Measurements from ENCODE around the gene ATP6AP2. TPM values are rescaled to one million over a fixed set of nuclear protein-coding genes. Genes with fewer than 3 reads are reported as not detected.
"Not testable (repeated sequence)": the region's sequence is repeated elsewhere in the genome, so short reads cannot be mapped to it uniquely, and the experiment has no call there.

ATP6AP2 gene
- total RNA-seq, 1 donor from 2014 or later: 79.8 TPM

DNA sequence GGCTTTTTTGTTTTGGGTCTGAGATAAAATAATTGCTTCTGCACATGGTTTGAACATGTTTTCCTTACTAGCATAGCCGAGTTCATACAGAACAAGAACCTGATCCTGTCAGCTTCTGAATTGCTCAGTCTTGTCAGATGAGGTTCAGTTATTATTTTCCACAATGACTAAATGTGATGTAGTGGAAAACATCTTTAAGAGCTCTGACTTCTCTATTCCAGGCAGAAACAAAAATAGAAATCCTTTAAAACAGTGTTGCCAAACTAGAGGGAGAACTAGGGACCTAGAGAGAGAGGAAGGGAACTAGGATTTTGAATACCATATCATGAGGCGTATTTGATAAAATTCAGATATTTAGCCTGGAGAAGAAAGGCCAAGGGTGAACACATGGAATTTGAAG lies 2.0 kb downstream of the ATP6AP2 start:
- DNase-seq (ENCODE audit: low spot score, unreplicated experiment): no peak
- TF ChIP-seq, protein P1, sequence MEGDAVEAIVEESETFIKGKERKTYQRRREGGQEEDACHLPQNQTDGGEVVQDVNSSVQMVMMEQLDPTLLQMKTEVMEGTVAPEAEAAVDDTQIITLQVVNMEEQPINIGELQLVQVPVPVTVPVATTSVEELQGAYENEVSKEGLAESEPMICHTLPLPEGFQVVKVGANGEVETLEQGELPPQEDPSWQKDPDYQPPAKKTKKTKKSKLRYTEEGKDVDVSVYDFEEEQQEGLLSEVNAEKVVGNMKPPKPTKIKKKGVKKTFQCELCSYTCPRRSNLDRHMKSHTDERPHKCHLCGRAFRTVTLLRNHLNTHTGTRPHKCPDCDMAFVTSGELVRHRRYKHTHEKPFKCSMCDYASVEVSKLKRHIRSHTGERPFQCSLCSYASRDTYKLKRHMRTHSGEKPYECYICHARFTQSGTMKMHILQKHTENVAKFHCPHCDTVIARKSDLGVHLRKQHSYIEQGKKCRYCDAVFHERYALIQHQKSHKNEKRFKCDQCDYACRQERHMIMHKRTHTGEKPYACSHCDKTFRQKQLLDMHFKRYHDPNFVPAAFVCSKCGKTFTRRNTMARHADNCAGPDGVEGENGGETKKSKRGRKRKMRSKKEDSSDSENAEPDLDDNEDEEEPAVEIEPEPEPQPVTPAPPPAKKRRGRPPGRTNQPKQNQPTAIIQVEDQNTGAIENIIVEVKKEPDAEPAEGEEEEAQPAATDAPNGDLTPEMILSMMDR (IDR thresholded peaks at IDR 0.05; ENCODE audit: unreplicated experiment): no peak
- no peaks in the 10 kb centered on the region for H3K27me3 Mint-ChIP-seq
- no peaks in the 10 kb centered on the region for H3K36me3 Mint-ChIP-seq (ENCODE audit: insufficient read depth)
- peaks cover 6% of the 10 kb centered on the region for H3K4me1 Mint-ChIP-seq (ENCODE audit: low read depth)
- H3K9me3 Mint-ChIP-seq (ENCODE audit: low read depth): peaks cover 14% of the 10 kb centered on the region
- H3K4me3 Mint-ChIP-seq (ENCODE audit: low read depth): peak overlapping the region; percentile 51
- peak overlapping the region; percentile 33 for H3K27ac Mint-ChIP-seq

DNA sequence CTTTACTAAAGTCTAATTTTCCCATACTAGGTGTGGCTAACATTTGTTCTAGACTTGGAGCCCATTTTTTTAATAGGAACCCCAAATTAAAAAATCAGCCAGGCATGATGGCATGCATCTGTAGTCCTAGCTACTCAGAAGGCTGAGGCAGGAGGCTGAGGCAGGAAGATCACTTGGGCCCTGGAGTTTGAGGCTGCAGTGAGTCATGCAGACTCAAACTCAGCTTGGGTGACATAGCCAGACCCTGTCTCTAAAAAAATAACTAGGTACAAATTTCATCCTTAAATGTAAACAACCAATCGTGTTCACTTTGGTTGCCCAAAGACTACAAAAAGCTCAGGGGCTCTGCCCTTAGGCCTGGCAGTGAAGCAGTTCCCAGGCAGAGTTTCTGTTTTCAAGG lies 6.9 kb downstream of the ATP6AP2 start:
- peaks cover 13% of the 10 kb centered on the region for H3K9me3 Mint-ChIP-seq (ENCODE audit: low read depth)
- H3K4me3 Mint-ChIP-seq (ENCODE audit: low read depth); H3K27ac Mint-ChIP-seq; H3K4me1 Mint-ChIP-seq (ENCODE audit: low read depth); DNase-seq (ENCODE audit: low spot score, unreplicated experiment); H3K27me3 Mint-ChIP-seq; H3K36me3 Mint-ChIP-seq (ENCODE audit: insufficient read depth): not testable (repeated sequence)

DNA sequence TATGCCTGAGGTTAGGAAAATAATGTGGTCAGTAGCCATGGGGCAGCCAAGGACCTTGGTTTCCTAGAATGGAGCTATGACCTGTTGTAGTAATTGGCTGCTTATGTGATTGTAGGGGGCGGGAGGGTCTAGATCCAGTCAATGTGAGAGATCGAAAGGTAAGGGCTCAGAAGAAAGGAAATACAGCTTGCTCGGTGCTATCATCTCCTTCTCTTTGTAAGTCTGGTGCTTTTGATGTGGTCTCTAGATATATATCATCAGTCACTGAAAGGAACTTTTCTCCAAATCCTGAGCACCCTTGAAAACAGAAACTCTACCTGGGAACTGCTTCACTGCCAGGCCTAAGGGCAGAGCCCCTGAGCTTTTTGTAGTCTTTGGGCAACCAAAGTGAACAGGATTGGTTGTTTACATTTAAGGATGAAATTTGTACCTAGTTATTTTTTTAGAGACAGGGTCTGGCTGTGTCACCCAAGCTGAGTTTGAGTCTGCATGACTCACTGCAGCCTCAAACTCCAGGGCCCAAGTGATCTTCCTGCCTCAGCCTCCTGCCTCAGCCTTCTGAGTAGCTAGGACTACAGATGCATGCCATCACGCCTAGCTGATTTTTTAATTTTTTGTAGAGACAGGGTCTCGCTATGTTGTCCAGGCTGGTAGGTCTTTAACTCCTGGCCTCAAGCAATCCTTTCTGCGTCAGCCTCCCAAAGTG lies 9.0 kb downstream of the ATP6AP2 start:
- H3K4me3 Mint-ChIP-seq (ENCODE audit: low read depth); H3K27ac Mint-ChIP-seq; H3K4me1 Mint-ChIP-seq (ENCODE audit: low read depth); DNase-seq (ENCODE audit: low spot score, unreplicated experiment); H3K27me3 Mint-ChIP-seq: not testable (repeated sequence)
- H3K36me3 Mint-ChIP-seq (ENCODE audit: insufficient read depth): peaks cover 11% of the 10 kb centered on the region
- H3K9me3 Mint-ChIP-seq (ENCODE audit: low read depth): peaks cover 10% of the 10 kb centered on the region

DNA sequence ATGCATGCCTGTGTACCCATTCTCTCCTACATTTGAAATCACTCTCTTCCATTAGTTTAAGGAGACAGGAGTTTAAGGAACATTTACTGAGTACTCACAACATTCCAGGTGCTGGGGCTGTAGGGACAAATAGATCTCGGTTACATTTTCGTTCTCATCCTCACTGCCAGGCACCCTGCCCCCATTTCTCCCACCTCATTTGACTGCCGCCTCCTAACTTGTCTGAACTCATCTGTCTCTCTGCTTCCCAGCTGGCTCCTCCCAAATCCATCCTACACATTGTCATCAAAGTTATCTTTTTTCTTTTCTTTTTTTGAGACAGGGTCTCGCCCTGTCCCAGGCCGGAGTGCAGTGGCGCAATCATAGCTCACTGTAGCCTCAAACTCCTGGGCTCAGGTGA lies 22.7 kb downstream of the ATP6AP2 start:
- H3K36me3 Mint-ChIP-seq (ENCODE audit: insufficient read depth): peaks cover 14% of the 10 kb centered on the region
- peaks cover 4% of the 10 kb centered on the region for H3K9me3 Mint-ChIP-seq (ENCODE audit: low read depth)
- H3K4me1 Mint-ChIP-seq (ENCODE audit: low read depth): no peaks in the 10 kb centered on the region
- no peaks in the 10 kb centered on the region for H3K27me3 Mint-ChIP-seq
- no peak overlapping the region for H3K27ac Mint-ChIP-seq
- TF ChIP-seq, protein P1 (IDR thresholded peaks at IDR 0.05; ENCODE audit: unreplicated experiment): no peak
- no peak for DNase-seq (ENCODE audit: low spot score, unreplicated experiment)
- no peak overlapping the region for H3K4me3 Mint-ChIP-seq (ENCODE audit: low read depth)

DNA sequence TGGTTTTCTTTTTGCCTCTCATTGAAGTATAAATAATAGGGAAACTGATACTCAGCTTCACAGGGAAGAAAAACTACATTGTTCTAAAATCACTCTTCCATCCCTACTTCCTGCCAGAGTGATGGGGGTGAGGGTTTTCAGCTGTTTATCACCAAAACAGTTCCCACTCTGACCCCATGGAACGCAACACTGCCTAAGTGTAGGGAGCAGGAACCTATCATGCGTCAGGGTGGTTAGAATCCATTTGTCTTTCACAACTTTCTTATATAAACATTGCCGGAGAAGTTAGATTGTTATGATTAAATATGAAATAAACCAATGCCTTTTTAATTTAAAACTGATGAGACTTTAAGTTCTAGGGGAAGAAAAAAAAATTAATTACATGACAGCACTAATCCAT lies 26.6 kb downstream of the ATP6AP2 start:
- Mint-ChIP-seq H3K36me3 (ENCODE audit: insufficient read depth) (no peaks in the 10 kb centered on the region), H3K4me1 (ENCODE audit: low read depth) (no peaks in the 10 kb centered on the region), H3K27ac (no peak overlapping the region), H3K9me3 (ENCODE audit: low read depth) (peaks cover 3% of the 10 kb centered on the region), H3K27me3 (no peaks in the 10 kb centered on the region), H3K4me3 (ENCODE audit: low read depth) (no peak overlapping the region)
- DNase-seq (ENCODE audit: low spot score, unreplicated experiment): no peak
- TF ChIP-seq, protein P1 (IDR thresholded peaks at IDR 0.05; ENCODE audit: unreplicated experiment): no peak

DNA sequence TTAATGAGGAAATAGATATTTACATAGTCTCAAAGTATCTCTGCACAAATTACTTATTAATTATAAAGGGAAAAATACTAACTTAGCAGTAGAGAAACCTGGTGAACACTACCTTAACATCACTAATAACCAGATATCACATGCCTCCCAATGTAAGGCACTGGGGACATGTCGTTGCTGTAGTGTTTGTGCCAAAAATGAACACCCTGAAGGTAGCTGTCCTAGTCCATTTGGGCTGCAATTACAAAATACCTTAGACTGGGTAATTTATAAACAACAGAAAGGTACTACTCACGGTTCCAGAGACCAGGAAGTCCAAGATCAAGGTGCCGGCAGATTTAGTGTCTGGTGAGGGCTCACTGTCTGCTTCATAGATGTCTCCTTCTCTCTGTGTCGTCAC lies 31.7 kb downstream of the ATP6AP2 start:
- Mint-ChIP-seq H3K36me3 (ENCODE audit: insufficient read depth) (no peaks in the 10 kb centered on the region), H3K4me3 (ENCODE audit: low read depth) (no peak overlapping the region), H3K27ac (no peak overlapping the region), H3K27me3 (no peaks in the 10 kb centered on the region), H3K4me1 (ENCODE audit: low read depth) (no peaks in the 10 kb centered on the region), H3K9me3 (ENCODE audit: low read depth) (peaks cover 6% of the 10 kb centered on the region)
- DNase-seq (ENCODE audit: low spot score, unreplicated experiment): no peak
- TF ChIP-seq, protein P1 (IDR thresholded peaks at IDR 0.05; ENCODE audit: unreplicated experiment): no peak

Data from progenitor cell of endocrine pancreas (in vitro differentiated cells).